CD4-positive, alpha-beta T cell (primary cell): ENCODE results near the gene OR7G1. TPM values are rescaled to one million over a fixed set of nuclear protein-coding genes. Genes with fewer than 3 reads are reported as not detected.

Experiments used
- ATAC-seq: fragments of 200-7000 bp; cut with Tn5 transposase; one replicate; pipeline ENCODE4 v1.10.0; 2022; ENCODE audit warnings: mild to moderate bottlenecking; ENCODE audit not compliant: poor library complexity
- CTCF ChIA-PET: fragments of 350-600 bp; sonication (Branson Sonifier 250); formaldehyde crosslinking; loops from one replicate; lab custom pipeline; 2021; ENCODE audit warnings: antibody characterized with exemption, inconsistent platforms; lab: Charles Lee
- POLR2A ChIA-PET: fragments of 350-600 bp; sonication (Branson Sonifier 250); formaldehyde crosslinking; loops from one replicate; lab custom pipeline; 2021; ENCODE audit warnings: antibody characterized with exemption, inconsistent platforms; lab: Charles Lee
- DNase-seq, 14 experiments: peaks; one replicate each; pipeline ENCODE4 v3.0.0-alpha.2; 2013 to 2020; ENCODE audit warnings: mixed read lengths in 2 of 14
- H3K27ac ChIP-seq, 2 donors: one replicate each; pipeline versions ENCODE4 v1.5.1 to v1.7.0; 2013; ENCODE audit warnings: low read length in 2 of 2, low read depth in 1 of 2, mild to moderate bottlenecking in 1 of 2
- H3K27me3 ChIP-seq, 2 experiments: 1 replicate in 1 of 2; 2 replicates in 1 of 2; pipeline versions ENCODE4 v1.6.1 to v1.7.0; 2013; ENCODE audit warnings: low read length in 2 of 2, control low read depth in 1 of 2, mild to moderate bottlenecking in 1 of 2, moderate library complexity in 1 of 2; ENCODE audit not compliant: insufficient read depth in 2 of 2, control insufficient read depth in 1 of 2
- H3K36me3 ChIP-seq: one replicate; pipeline ENCODE4 v1.6.1; 2013; ENCODE audit warnings: low read length, control low read depth; ENCODE audit not compliant: insufficient read depth
- H3K4me1 ChIP-seq: one replicate; pipeline ENCODE4 v1.6.1; 2013; ENCODE audit warnings: low read length, control low read depth; ENCODE audit not compliant: insufficient read depth
- H3K4me3 ChIP-seq: one replicate; pipeline ENCODE4 v1.5.1; 2013; ENCODE audit warnings: mild to moderate bottlenecking, low read length, moderate library complexity
- H3K9me3 ChIP-seq, 2 experiments: 1 replicate in 1 of 2; 2 replicates in 1 of 2; pipeline versions ENCODE4 v1.6.1 to v1.7.0; 2013; ENCODE audit warnings: low read length in 2 of 2, mild to moderate bottlenecking in 2 of 2, control low read depth in 1 of 2, moderate library complexity in 1 of 2; ENCODE audit not compliant: control insufficient read depth in 1 of 2, insufficient read depth in 1 of 2
- H3K27ac Mint-ChIP-seq: one replicate; pipeline ENCODE4 v1.8.0; 2020; ENCODE audit warnings: mixed read lengths
- H3K27me3 Mint-ChIP-seq: one replicate; pipeline ENCODE4 v1.8.0; 2021; ENCODE audit warnings: mixed read lengths
- H3K36me3 Mint-ChIP-seq: one replicate; pipeline ENCODE4 v1.8.0; 2021; ENCODE audit warnings: low read depth, mixed read lengths
- H3K4me1 Mint-ChIP-seq: one replicate; pipeline ENCODE4 v1.8.0; 2021; ENCODE audit warnings: low read depth, mixed read lengths
- H3K4me3 Mint-ChIP-seq: one replicate; pipeline ENCODE4 v1.8.0; 2020; ENCODE audit warnings: mild to moderate bottlenecking, mixed read lengths
- H3K9me3 Mint-ChIP-seq: one replicate; pipeline ENCODE4 v1.8.0; 2020; ENCODE audit warnings: mixed read lengths
- intact Hi-C, 2 experiments: fragments of 100-400 bp; cut with DNase I in 1 of 2; cut with micrococcal nuclease in 1 of 2; formaldehyde crosslinking; loops; one replicate each; pipeline versions ENCODE4 v1.15.1 to v1.9.0; 2023 to 2025; cut with DNase I, micrococcal nuclease
- total RNA-seq, 174 experiments: library from RNA in 2 of 174; stranded (reverse) in 2 of 174; gene quantifications; one replicate each; pipeline ENCODE4 v1.2.3 and lab custom pipeline; 2021 to 2026
- TF ChIP-seq, protein P1 (sequence below): fragments of 200-600 bp; IDR thresholded peaks from one replicate; pipeline ENCODE4 v1.8.0; 2022; ENCODE audit warnings: antibody characterized with exemption, mild to moderate bottlenecking

Gene OR7G1
- total RNA-seq, 2 experiments from 2014 or later, result not detected

DNA sequence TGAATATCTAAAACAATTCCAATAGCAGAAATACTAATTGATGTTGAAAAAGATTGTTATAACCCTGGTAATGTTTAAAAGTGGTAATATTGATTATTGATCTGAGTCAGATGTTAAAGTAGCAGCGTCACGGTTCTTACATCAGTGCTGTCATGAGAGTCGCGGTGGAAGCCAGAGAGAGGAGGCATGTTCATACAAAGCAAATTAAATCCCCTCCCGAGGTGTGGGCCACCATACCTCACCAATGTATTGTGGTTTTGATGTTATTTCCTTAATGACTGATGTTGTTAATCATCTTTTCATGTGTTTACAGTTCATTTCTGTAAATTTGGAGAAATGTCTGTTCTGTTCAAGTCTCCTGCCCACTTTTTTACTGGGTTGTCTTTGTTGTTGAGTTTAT is 35.8 kb upstream of the OR7G1 start:
- peaks cover 14% of the 10 kb centered on the region for H3K9me3 Mint-ChIP-seq
- H3K4me3 Mint-ChIP-seq, result no peak overlapping the region
- no peaks in the 10 kb centered on the region for H3K27me3 ChIP-seq
- H3K36me3 ChIP-seq, result peaks cover 37% of the 10 kb centered on the region
- H3K27me3 Mint-ChIP-seq, result no peaks in the 10 kb centered on the region
- H3K27ac Mint-ChIP-seq, result no peak overlapping the region
- H3K9me3 ChIP-seq, result peaks cover 0 to 18% of the 10 kb centered on the region in 2 experiments
- no peak for ATAC-seq
- no peak overlapping the region for H3K27ac ChIP-seq
- no peak overlapping the region for H3K4me3 ChIP-seq
- H3K4me1 Mint-ChIP-seq, result peaks cover 77% of the 10 kb centered on the region
- DNase-seq, result peak in 1 of 14 experiments; percentile 27
- ChIA-PET POLR2A (no interaction called here), CTCF (no interaction called here)
- intact Hi-C loops, result no loop called here
- TF ChIP-seq, protein P1, sequence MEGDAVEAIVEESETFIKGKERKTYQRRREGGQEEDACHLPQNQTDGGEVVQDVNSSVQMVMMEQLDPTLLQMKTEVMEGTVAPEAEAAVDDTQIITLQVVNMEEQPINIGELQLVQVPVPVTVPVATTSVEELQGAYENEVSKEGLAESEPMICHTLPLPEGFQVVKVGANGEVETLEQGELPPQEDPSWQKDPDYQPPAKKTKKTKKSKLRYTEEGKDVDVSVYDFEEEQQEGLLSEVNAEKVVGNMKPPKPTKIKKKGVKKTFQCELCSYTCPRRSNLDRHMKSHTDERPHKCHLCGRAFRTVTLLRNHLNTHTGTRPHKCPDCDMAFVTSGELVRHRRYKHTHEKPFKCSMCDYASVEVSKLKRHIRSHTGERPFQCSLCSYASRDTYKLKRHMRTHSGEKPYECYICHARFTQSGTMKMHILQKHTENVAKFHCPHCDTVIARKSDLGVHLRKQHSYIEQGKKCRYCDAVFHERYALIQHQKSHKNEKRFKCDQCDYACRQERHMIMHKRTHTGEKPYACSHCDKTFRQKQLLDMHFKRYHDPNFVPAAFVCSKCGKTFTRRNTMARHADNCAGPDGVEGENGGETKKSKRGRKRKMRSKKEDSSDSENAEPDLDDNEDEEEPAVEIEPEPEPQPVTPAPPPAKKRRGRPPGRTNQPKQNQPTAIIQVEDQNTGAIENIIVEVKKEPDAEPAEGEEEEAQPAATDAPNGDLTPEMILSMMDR, result no peak
- peaks cover 22% of the 10 kb centered on the region for H3K4me1 ChIP-seq
- peaks cover 99% of the 10 kb centered on the region for H3K36me3 Mint-ChIP-seq

DNA sequence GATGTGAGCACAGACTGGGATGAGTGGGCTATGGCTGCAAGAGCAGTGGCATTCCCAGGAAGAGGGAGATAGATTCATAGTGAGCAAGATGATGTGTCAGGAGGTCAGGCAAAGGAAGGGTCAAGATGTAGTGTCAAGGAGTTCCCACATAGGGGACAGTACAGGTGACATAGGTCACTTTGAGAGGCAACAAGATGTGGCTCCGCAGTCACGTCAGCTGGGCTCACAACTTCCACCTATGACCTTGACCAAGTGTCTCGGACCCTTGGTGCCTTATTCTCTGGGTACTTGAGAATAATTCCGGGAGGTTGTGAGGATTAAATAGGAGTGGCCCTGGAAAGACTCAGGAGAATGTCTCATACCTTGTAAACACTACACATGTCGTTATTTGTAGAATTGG is 35.1 kb upstream of the OR7G1 start:
- DNase-seq (no peak), ATAC-seq (no peak)
- Mint-ChIP-seq H3K27me3 (no peaks in the 10 kb centered on the region), H3K4me1 (peaks cover 82% of the 10 kb centered on the region), H3K36me3 (peaks cover 99% of the 10 kb centered on the region), H3K27ac (no peak overlapping the region), H3K9me3 (peaks cover 17% of the 10 kb centered on the region), H3K4me3 (no peak overlapping the region)
- peaks cover under 1 to 18% of the 10 kb centered on the region in 2 experiments for H3K9me3 ChIP-seq
- ChIA-PET POLR2A (no interaction called here), CTCF (no interaction called here)
- TF ChIP-seq, protein P1, result no peak
- no peak overlapping the region for H3K27ac ChIP-seq
- H3K36me3 ChIP-seq, result peaks cover 30% of the 10 kb centered on the region
- no peaks in the 10 kb centered on the region for H3K27me3 ChIP-seq
- H3K4me1 ChIP-seq, result peaks cover 22% of the 10 kb centered on the region
- no peak overlapping the region for H3K4me3 ChIP-seq
- intact Hi-C loops, result no loop called here

DNA sequence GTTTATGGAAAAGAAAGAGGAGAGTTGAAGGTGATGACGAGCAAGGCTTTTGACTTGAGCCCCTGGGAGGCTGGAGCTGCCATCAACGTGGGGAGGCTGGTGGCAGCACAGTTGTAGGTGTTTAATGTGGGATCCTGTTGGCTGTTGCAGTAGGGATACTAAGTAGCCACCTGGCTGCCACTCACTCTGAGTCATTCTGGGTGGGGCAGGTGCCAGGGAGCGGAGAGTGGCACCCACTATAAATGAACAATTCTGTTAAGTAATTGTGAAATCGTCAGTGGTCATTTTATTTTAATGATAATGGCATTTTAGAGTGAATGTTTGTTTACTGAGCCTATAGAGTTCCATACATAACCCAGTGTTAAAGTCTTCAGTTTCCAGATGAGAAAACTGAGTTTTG is 34.4 kb upstream of the OR7G1 start:
- CTCF ChIA-PET, result no interaction called here
- intact Hi-C loops, result loop anchor here (10.0 kb wide), 2 partner anchors 285 to 315 kb away; partner anchors contain the start of genes MBD3L1 (in 1 of the 2), ZNF266 (in 1 of the 2) and ZNF558 (in 1 of the 2)
- TF ChIP-seq, protein P1, result no peak
- Mint-ChIP-seq H3K27ac (no peak overlapping the region), H3K9me3 (peaks cover 17% of the 10 kb centered on the region), H3K27me3 (no peaks in the 10 kb centered on the region), H3K36me3 (peaks cover 99% of the 10 kb centered on the region), H3K4me1 (peaks cover 80% of the 10 kb centered on the region), H3K4me3 (no peak overlapping the region)
- DNase-seq (no peak), ATAC-seq (no peak)
- no peak overlapping the region for H3K27ac ChIP-seq
- H3K36me3 ChIP-seq, result peaks cover 27% of the 10 kb centered on the region
- H3K9me3 ChIP-seq, result peaks cover 7 to 22% of the 10 kb centered on the region in 2 experiments
- H3K4me1 ChIP-seq, result peaks cover 22% of the 10 kb centered on the region
- POLR2A ChIA-PET, result no interaction called here
- no peak overlapping the region for H3K4me3 ChIP-seq
- H3K27me3 ChIP-seq, result no peaks in the 10 kb centered on the region
